ENCODE data around the gene AP1B1.

AP1B1 gene

GRCh38 chr22:29390270-29390669 lies 1.9 kb upstream of the AP1B1 start:
- H3K27ac Mint-ChIP-seq = no peak overlapping the region
- TF ChIP-seq CTCF (IDR thresholded peaks at IDR 0.05; ENCODE audit: unreplicated experiment in 3 of 3) = no peak
- H3K27me3 Mint-ChIP-seq (ENCODE audit: low read depth) = no peaks in the 10 kb centered on the region
- peaks cover 16% of the 10 kb centered on the region for H3K4me1 Mint-ChIP-seq
- no peaks in the 10 kb centered on the region for H3K36me3 Mint-ChIP-seq (ENCODE audit: low read depth)
- peak overlapping the region in 1 of 3 experiments; percentile 64 for H3K4me3 Mint-ChIP-seq
- no peaks in the 10 kb centered on the region for H3K9me3 Mint-ChIP-seq

- TF ChIP-seq CTCF (IDR thresholded peaks at IDR 0.05; ENCODE audit: unreplicated experiment in 3 of 3) = no peak
- peaks cover 5% of the 10 kb centered on the region for H3K36me3 Mint-ChIP-seq (ENCODE audit: low read depth)
- peaks cover 11% of the 10 kb centered on the region for H3K4me1 Mint-ChIP-seq
- H3K9me3 Mint-ChIP-seq = no peaks in the 10 kb centered on the region
- H3K4me3 Mint-ChIP-seq = peak overlapping the region; percentile 89 to 93 (median 93)
- peak overlapping the region; percentile 86 to 93 (median 87) for H3K27ac Mint-ChIP-seq
- no peaks in the 10 kb centered on the region for H3K27me3 Mint-ChIP-seq (ENCODE audit: low read depth)
Measured at GRCh38 chr22:29388759-29389090, 355 bp upstream of the AP1B1 start.

DNA sequence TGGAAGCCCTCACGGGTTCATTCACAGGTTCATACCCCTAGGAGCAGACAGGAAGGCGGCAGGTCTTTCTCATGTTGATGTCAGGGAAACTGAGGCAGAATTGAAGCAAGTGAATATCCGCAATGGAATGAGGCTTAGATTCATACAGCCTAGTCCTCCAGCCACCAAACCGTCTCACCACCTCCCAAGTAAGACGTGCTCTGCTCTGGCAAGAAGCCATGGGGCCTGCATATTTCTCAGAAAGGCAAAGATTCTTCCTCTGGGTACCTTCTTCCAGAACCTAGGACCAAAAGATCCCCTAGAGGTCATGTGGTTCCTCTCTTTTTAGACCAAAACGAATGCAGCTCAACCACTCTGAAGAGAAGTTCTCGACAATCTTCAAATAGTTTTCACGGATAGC lies 1.7 kb downstream of the AP1B1 start:
- Mint-ChIP-seq H3K4me1 (peaks cover 16% of the 10 kb centered on the region), H3K36me3 (ENCODE audit: low read depth) (peaks cover 5% of the 10 kb centered on the region), H3K27ac (no peak overlapping the region), H3K27me3 (ENCODE audit: low read depth) (no peaks in the 10 kb centered on the region), H3K9me3 (no peaks in the 10 kb centered on the region), H3K4me3 (peak overlapping the region; percentile 69 to 86 (median 76))
- no peak for TF ChIP-seq CTCF (IDR thresholded peaks at IDR 0.05; ENCODE audit: unreplicated experiment in 3 of 3)

GRCh38 chr22:29385748-29386147 lies 2.6 kb downstream of the AP1B1 start:
- H3K27me3 Mint-ChIP-seq (ENCODE audit: low read depth) = no peaks in the 10 kb centered on the region

GRCh38 chr22:29385151-29385704 lies 3.1 kb downstream of the AP1B1 start:
- no peaks in the 10 kb centered on the region for H3K9me3 Mint-ChIP-seq
- TF ChIP-seq CTCF (IDR thresholded peaks at IDR 0.05; ENCODE audit: unreplicated experiment in 3 of 3) = no peak
- H3K27me3 Mint-ChIP-seq (ENCODE audit: low read depth) = no peaks in the 10 kb centered on the region
- peaks cover 5% of the 10 kb centered on the region for H3K36me3 Mint-ChIP-seq (ENCODE audit: low read depth)
- H3K4me3 Mint-ChIP-seq = peak overlapping the region; percentile 45 to 73 (median 61)
- H3K27ac Mint-ChIP-seq = peak overlapping the region in 2 of 3 experiments; percentile 40 to 59
- H3K4me1 Mint-ChIP-seq = peaks cover 16% of the 10 kb centered on the region

More at GRCh38 chr22:29385748-29386147, 2.6 kb downstream of the AP1B1 start:
- H3K27ac Mint-ChIP-seq = peak overlapping the region in 2 of 3 experiments; percentile 40 to 59
- H3K9me3 Mint-ChIP-seq = no peaks in the 10 kb centered on the region
- TF ChIP-seq CTCF (IDR thresholded peaks at IDR 0.05; ENCODE audit: unreplicated experiment in 3 of 3) = no peak
- peaks cover 16% of the 10 kb centered on the region for H3K4me1 Mint-ChIP-seq
- peak overlapping the region; percentile 37 to 73 (median 61) for H3K4me3 Mint-ChIP-seq
- peaks cover 5% of the 10 kb centered on the region for H3K36me3 Mint-ChIP-seq (ENCODE audit: low read depth)

GRCh38 chr22:29383740-29384139 lies 4.6 kb downstream of the AP1B1 start:
- peaks cover 3% of the 10 kb centered on the region for H3K27me3 Mint-ChIP-seq (ENCODE audit: low read depth)
- peaks cover 15% of the 10 kb centered on the region for H3K4me1 Mint-ChIP-seq
- H3K9me3 Mint-ChIP-seq = no peaks in the 10 kb centered on the region
- no peak overlapping the region for H3K4me3 Mint-ChIP-seq
- no peak for TF ChIP-seq CTCF (IDR thresholded peaks at IDR 0.05; ENCODE audit: unreplicated experiment in 3 of 3)
- H3K27ac Mint-ChIP-seq = no peak overlapping the region
- peaks cover 9% of the 10 kb centered on the region for H3K36me3 Mint-ChIP-seq (ENCODE audit: low read depth)

Measured in nephron (organoid).